Naive thymus-derived CD8-positive, alpha-beta T cell (primary cell): Measurements from ENCODE around the gene NAE1. TPM values are rescaled to one million over a fixed set of nuclear protein-coding genes. Genes with fewer than 3 reads are reported as not detected.
A peak's percentile ranks its signal among the peaks of the same experiment; 100 is the strongest.

Experiments
- ATAC-seq, 2 donors: fragments of 150-1000 bp; cut with Tn5 transposase in 1 of 2; sonication (Bioruptor Pico), chemical (Tn5 transposase) in 1 of 2; 1 replicate in 1 of 2; 2 replicates in 1 of 2; pipeline ENCODE4 v1.10.0; 2021; ENCODE audit warnings: mild to moderate bottlenecking in 2 of 2, moderate library complexity in 2 of 2
- POLR2A ChIA-PET: fragments of 350-600 bp; sonication (Branson Sonifier 250); formaldehyde crosslinking; loops from one replicate; lab custom pipeline; 2021; ENCODE audit warnings: antibody characterized with exemption; lab: Charles Lee
- DNase-seq, 10 donors: peaks; one replicate each; pipeline versions ENCODE4 v3.0.0 to v3.0.0-alpha.2; 2020 to 2022
- H3K27ac Mint-ChIP-seq, 10 donors: one replicate each; pipeline ENCODE4 v1.8.0; 2020 to 2022; ENCODE audit warnings: mild to moderate bottlenecking in 10 of 10, mixed read lengths in 10 of 10, moderate library complexity in 4 of 10, inconsistent platforms in 1 of 10
- H3K27me3 Mint-ChIP-seq, 5 donors: one replicate each; pipeline ENCODE4 v1.8.0; 2021 to 2022; ENCODE audit warnings: mixed read lengths in 5 of 5
- H3K36me3 Mint-ChIP-seq, 3 donors: one replicate each; pipeline ENCODE4 v1.8.0; 2020 to 2022; ENCODE audit warnings: mixed read lengths in 3 of 3, mild to moderate bottlenecking in 2 of 3, inconsistent platforms in 1 of 3
- H3K4me1 Mint-ChIP-seq, 4 donors: one replicate each; pipeline ENCODE4 v1.8.0; 2021 to 2022; ENCODE audit warnings: mixed read lengths in 4 of 4
- H3K4me3 Mint-ChIP-seq, 10 donors: one replicate each; pipeline ENCODE4 v1.8.0; 2020 to 2022; ENCODE audit warnings: mild to moderate bottlenecking in 10 of 10, mixed read lengths in 10 of 10, moderate library complexity in 6 of 10, inconsistent platforms in 1 of 10
- H3K9me3 Mint-ChIP-seq, 9 donors: one replicate each; pipeline ENCODE4 v1.8.0; 2020 to 2022; ENCODE audit warnings: mixed read lengths in 9 of 9, mild to moderate bottlenecking in 3 of 9, inconsistent platforms in 1 of 9, moderate library complexity in 1 of 9
- polyA plus RNA-seq, 3 donors: library from polyadenylated mRNA; unstranded; fragments of 300-500 nt; fragmentation: Illumina TruSeq; gene quantifications; one replicate each; pipeline ENCODE4 v1.2.3, GENCODE V29; 2021
- total RNA-seq, 8 experiments: library from RNA in 2 of 8; stranded (reverse) in 2 of 8; gene quantifications; one replicate each; pipeline ENCODE4 v1.2.3 and lab custom pipeline; 2021 to 2026

NAE1 gene
- total and polyA plus RNA-seq, 5 experiments from 2014 or later: 84.7 to 113 (median 103) TPM

DNA sequence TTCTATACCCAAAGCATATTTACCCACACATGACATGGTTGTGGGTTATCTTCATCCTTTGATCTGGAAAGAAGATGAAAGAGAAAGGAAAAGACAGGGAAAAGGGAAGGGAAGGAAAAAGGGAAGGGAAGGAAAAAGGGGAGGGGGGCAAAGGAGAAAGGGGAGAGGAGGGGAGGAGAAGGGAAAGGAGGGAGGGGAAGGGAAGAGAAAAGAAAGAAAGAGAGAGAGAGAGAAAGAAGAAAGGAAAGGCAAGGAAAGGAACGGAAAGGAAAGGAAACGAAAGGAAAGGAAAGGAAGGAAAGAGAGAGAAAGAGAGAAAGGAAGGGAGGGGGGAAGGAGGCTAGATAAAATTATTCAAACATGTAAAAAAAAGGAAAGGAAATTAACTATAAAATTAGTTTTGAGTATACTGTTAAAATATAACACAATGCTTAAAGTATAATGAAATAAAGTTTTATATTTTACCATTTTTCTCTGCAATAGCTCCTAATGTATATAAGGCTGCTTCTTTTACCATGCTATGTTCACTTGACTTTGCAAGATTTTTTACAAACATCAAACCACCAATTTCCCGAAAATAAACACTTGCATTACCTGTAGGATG lies 40.5 kb downstream of the NAE1 start:
- Mint-ChIP-seq H3K36me3 (peaks cover 0 to 2% (median 0%) of the 10 kb centered on the region in 3 donors), H3K27me3 (no peaks in the 10 kb centered on the region), H3K4me1 (no peaks in the 10 kb centered on the region), H3K27ac (no peak overlapping the region), H3K9me3 (no peaks in the 10 kb centered on the region), H3K4me3 (no peak overlapping the region)
- POLR2A ChIA-PET: no interaction called here
- ATAC-seq (no peak), DNase-seq (no peak)

GRCh38 chr16:66787427-66787826 lies 43.3 kb downstream of the NAE1 start:
- H3K27me3 Mint-ChIP-seq: no peaks in the 10 kb centered on the region
- ATAC-seq: no peak
- POLR2A ChIA-PET: no interaction called here
- DNase-seq: no peak
- H3K4me3 Mint-ChIP-seq: no peak overlapping the region
- H3K4me1 Mint-ChIP-seq: no peaks in the 10 kb centered on the region
- no peaks in the 10 kb centered on the region for H3K9me3 Mint-ChIP-seq
- H3K27ac Mint-ChIP-seq: no peak overlapping the region
- peaks cover 0 to 2% (median 0%) of the 10 kb centered on the region in 3 donors for H3K36me3 Mint-ChIP-seq

- Mint-ChIP-seq H3K36me3 (peaks cover 0 to 2% (median 0%) of the 10 kb centered on the region in 3 donors), H3K4me3 (no peak overlapping the region), H3K27ac (no peak overlapping the region), H3K4me1 (no peaks in the 10 kb centered on the region), H3K9me3 (no peaks in the 10 kb centered on the region), H3K27me3 (no peaks in the 10 kb centered on the region)
- ATAC-seq (no peak), DNase-seq (no peak)
- POLR2A ChIA-PET: no interaction called here
Observed at GRCh38 chr16:66786551-66786950, 44.2 kb downstream of the NAE1 start.

DNA sequence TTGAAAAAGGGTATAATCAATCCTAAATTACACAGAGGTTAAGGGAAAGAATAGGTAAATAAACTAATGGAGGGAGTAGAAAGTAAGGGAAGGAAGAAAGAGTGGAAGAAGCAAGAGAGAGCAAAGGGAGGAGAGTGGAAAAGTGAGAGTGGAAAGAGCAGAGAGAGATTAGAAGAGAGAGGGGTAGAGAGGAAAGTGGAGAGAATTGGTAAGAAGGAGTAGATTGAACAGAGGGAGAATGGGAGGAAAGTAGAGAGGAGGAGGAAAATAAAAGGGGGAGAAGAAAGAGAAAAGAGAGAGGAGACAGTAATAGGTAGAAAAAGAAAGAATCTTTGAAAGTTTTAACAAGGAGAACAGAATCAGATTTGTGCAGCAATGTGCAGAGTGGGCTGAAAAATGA lies 54.3 kb downstream of the NAE1 start:
- POLR2A ChIA-PET: no interaction called here

DNA sequence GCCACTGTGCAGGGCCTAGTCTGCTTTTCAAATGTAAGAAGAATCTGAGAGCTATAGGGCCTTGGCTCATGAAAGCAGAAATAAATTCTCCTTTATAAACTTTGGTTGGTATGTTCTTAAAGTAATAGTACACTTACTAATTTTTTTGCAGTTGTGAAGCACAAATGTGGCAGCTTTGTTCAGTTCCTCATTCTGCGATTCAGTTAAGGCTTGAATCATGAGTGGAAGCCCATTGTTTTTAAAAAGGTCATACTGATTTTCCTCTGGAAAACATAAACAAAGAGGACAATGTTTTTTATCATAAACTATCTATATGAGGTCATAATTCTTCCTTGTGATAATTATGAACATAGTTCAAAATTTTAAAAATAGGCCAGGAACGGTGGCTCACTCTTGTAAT lies 55.8 kb downstream of the NAE1 start:
- H3K4me1 Mint-ChIP-seq: no peaks in the 10 kb centered on the region
- peaks cover 0 to 9% (median 0%) of the 10 kb centered on the region in 9 donors for H3K9me3 Mint-ChIP-seq
- POLR2A ChIA-PET: interaction anchor here (0.6 kb wide), 1 partner anchor 29 kb away, joined by 3 read pairs; no protein-coding TSS in a partner anchor
- no peaks in the 10 kb centered on the region for H3K27me3 Mint-ChIP-seq
- H3K4me3 Mint-ChIP-seq: no peak overlapping the region
- ATAC-seq: no peak
- peaks cover 0 to 3% (median 0%) of the 10 kb centered on the region in 3 donors for H3K36me3 Mint-ChIP-seq
- DNase-seq: no peak
- no peak overlapping the region for H3K27ac Mint-ChIP-seq

More for the DNA sequence above, 54.3 kb downstream of the NAE1 start:
- Mint-ChIP-seq H3K27ac (no peak overlapping the region), H3K4me3 (no peak overlapping the region), H3K27me3 (no peaks in the 10 kb centered on the region), H3K9me3 (peaks cover 0 to 9% (median 0%) of the 10 kb centered on the region in 9 donors), H3K4me1 (no peaks in the 10 kb centered on the region), H3K36me3 (peaks cover 0 to 3% (median 0%) of the 10 kb centered on the region in 3 donors)
- DNase-seq (no peak), ATAC-seq (no peak)

GRCh38 chr16:66758086-66758485 lies 72.7 kb downstream of the NAE1 start:
- Mint-ChIP-seq H3K4me1 (no peaks in the 10 kb centered on the region), H3K27ac (peak overlapping the region in 1 of 10 donors; percentile 44), H3K4me3 (no peak overlapping the region), H3K36me3 (no peaks in the 10 kb centered on the region), H3K27me3 (peaks cover 0 to 3% (median 0%) of the 10 kb centered on the region in 5 donors), H3K9me3 (no peaks in the 10 kb centered on the region)
- POLR2A ChIA-PET: no interaction called here
- DNase-seq (no peak), ATAC-seq (no peak)

DNA sequence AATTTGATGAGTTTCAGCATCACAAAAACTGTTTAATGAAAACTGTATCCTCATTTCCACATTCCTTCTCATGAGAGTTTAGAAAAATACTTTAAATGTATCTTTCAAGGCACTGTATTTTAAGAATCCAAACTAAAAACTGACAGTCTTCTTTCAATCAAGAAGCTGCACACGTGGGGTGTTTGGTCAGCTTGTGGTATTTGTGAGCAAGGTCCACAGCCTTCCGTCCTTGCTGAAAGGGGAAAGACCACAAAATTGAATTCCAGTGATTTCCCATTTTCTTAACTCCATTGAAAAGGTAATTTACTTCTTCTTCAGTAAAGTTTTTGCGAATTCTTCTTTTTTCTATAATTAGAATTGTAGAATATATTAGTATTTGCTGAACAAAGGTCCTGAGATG lies 76.0 kb downstream of the NAE1 start:
- POLR2A ChIA-PET: no interaction called here
- ATAC-seq: no peak
- H3K27ac Mint-ChIP-seq: no peak overlapping the region

DNA sequence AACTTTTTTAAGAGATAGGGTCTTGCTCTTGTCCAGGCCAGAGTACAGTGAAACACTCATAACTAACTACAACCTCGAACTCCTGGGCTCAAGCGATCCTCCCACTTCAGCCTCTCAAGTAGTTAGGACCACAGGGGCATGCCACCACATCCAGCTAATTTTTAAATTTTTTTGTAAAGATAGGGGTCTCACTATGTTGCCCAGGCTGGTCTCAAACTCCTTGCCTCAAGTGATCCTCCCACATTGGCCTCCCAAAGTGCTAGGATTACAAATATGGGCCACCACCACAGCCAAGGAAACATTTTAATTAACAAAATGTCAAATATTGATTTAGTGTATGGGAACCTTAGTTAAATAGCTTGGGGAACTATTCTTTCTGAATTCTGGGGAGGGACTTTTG lies 76.6 kb downstream of the NAE1 start:
- ATAC-seq: no peak
- peak overlapping the region in 1 of 10 donors; percentile 34 for H3K4me3 Mint-ChIP-seq
- no peaks in the 10 kb centered on the region for H3K9me3 Mint-ChIP-seq
- H3K4me1 Mint-ChIP-seq: peaks cover 17 to 27% (median 24%) of the 10 kb centered on the region in 4 donors
- DNase-seq: no peak
- no peak overlapping the region for H3K27ac Mint-ChIP-seq
- POLR2A ChIA-PET: no interaction called here
- H3K36me3 Mint-ChIP-seq: peaks cover 0 to 7% (median 0%) of the 10 kb centered on the region in 3 donors
- H3K27me3 Mint-ChIP-seq: peaks cover 2 to 8% (median 2%) of the 10 kb centered on the region in 5 donors

More for the DNA sequence above, 76.0 kb downstream of the NAE1 start:
- H3K9me3 Mint-ChIP-seq: no peaks in the 10 kb centered on the region
- peaks cover 13 to 21% (median 18%) of the 10 kb centered on the region in 4 donors for H3K4me1 Mint-ChIP-seq
- H3K4me3 Mint-ChIP-seq: no peak overlapping the region
- peaks cover 2 to 8% (median 2%) of the 10 kb centered on the region in 5 donors for H3K27me3 Mint-ChIP-seq
- DNase-seq: no peak
- H3K36me3 Mint-ChIP-seq: peaks cover 0 to 2% (median 0%) of the 10 kb centered on the region in 3 donors

DNA sequence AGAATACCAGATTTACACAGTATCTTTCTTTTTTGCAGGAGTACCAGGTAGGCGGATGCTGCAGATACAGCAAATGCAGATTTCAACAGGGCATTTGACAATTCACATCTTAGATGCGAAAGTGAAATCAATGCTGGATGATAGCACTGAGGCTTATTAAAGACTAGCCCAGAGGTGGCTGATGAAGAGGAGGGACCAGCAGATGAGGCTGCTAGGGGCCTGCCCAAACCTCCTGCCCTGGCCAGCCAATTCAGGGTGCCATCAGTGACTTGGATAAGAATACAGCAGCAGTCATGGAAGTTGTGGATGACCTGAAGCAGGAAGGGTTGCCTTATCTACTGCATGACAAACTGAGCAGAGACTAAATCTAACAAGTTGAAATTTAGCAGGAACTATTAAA lies 77.8 kb downstream of the NAE1 start:
- POLR2A ChIA-PET: interaction anchor here (1.4 to 2.9 kb wide), 2 partner anchors 9 to 78 kb away, joined by 3 to 9 read pairs; partner anchors contain the start of gene NAE1
- Mint-ChIP-seq H3K9me3 (no peaks in the 10 kb centered on the region), H3K4me1 (peaks cover 21 to 37% (median 34%) of the 10 kb centered on the region in 4 donors), H3K27me3 (peaks cover 2 to 8% (median 2%) of the 10 kb centered on the region in 5 donors), H3K4me3 (peak overlapping the region in 5 of 10 donors; percentile 14 to 87 (median 82)), H3K36me3 (peaks cover 0 to 16% (median 3%) of the 10 kb centered on the region in 3 donors), H3K27ac (peak overlapping the region in 2 of 10 donors; percentile 24 to 41)
- no peak for DNase-seq
- no peak for ATAC-seq

Other genes starting within 250 kb of the NAE1 start
- 10 to 100 TPM; 55.2 to 55.8 TPM for gene CMTM3, start 226.3 kb downstream of the NAE1 start, total RNA-seq
- 10 to 100 TPM; 76.1 to 81.3 (median 78.5) TPM for gene CMTM3, start 226.3 kb downstream of the NAE1 start, polyA plus RNA-seq
- gene CMTM4, start 134.2 kb downstream of the NAE1 start, total RNA-seq: 1 to 10 TPM; 2.0 to 3.1 TPM
- gene CMTM4, start 134.2 kb downstream of the NAE1 start, polyA plus RNA-seq: under 1 TPM in 2 of 3 donors, not detected in 1; 0.15 to 0.26 TPM
- 10 to 100 TPM; 89.2 to 95.2 TPM for gene DYNC1LI2, start 79.4 kb downstream of the NAE1 start, total RNA-seq
- gene DYNC1LI2, start 79.4 kb downstream of the NAE1 start, polyA plus RNA-seq: 10 to 100 TPM; 25.7 to 37.3 (median 27.3) TPM
- gene TERB1, start 29.4 kb downstream of the NAE1 start, total RNA-seq: under 1 TPM; 0.25 to 0.81 TPM
- gene TERB1, start 29.4 kb downstream of the NAE1 start, polyA plus RNA-seq: not detected
- not detected for gene CA7, start 13.4 kb upstream of the NAE1 start, total RNA-seq
- not detected for gene CA7, start 13.4 kb upstream of the NAE1 start, polyA plus RNA-seq
- 10 to 100 TPM; 10.0 to 11.3 TPM for gene PDP2, start 49.5 kb upstream of the NAE1 start, total RNA-seq
- gene PDP2, start 49.5 kb upstream of the NAE1 start, polyA plus RNA-seq: 1 to 10 TPM; 1.2 to 1.8 (median 1.7) TPM
- not detected for gene CDH16, start 87.9 kb upstream of the NAE1 start, total RNA-seq
- gene CDH16, start 87.9 kb upstream of the NAE1 start, polyA plus RNA-seq: not detected
- gene RRAD, start 94.6 kb upstream of the NAE1 start, total RNA-seq: under 1 TPM in 1 of 2 experiments, not detected in 1; 0.55 TPM
- not detected for gene RRAD, start 94.6 kb upstream of the NAE1 start, polyA plus RNA-seq
- gene CIAO2B, start 103.4 kb upstream of the NAE1 start, total RNA-seq: 10 to 100 TPM; 57.6 to 64.4 TPM
- gene CIAO2B, start 103.4 kb upstream of the NAE1 start, polyA plus RNA-seq: 100 to 1,000 TPM in 1 of 3 donors, 10 to 100 TPM in 2; 86.1 to 110 (median 91.3) TPM
- 10 to 100 TPM; 56.7 to 62.7 TPM for gene CES2, start 104.5 kb upstream of the NAE1 start, total RNA-seq
- gene CES2, start 104.5 kb upstream of the NAE1 start, polyA plus RNA-seq: 10 to 100 TPM; 21.1 to 31.2 (median 31.2) TPM
- gene CES3, start 130.3 kb upstream of the NAE1 start, total RNA-seq: under 1 TPM; 0.10 to 0.16 TPM
- gene CES3, start 130.3 kb upstream of the NAE1 start, polyA plus RNA-seq: not detected
- gene CES4A, start 157.6 kb upstream of the NAE1 start, total RNA-seq: 10 to 100 TPM; 10.0 to 13.7 TPM
- 1 to 10 TPM in 2 of 3 donors, under 1 TPM in 1; 0.83 to 2.4 (median 1.5) TPM for gene CES4A, start 157.6 kb upstream of the NAE1 start, polyA plus RNA-seq
- gene CBFB, start 198.2 kb upstream of the NAE1 start, total RNA-seq: 10 to 100 TPM; 91.4 to 95.0 TPM
- gene CBFB, start 198.2 kb upstream of the NAE1 start, polyA plus RNA-seq: 10 to 100 TPM; 61.2 to 79.8 (median 73.5) TPM